SK-N-SH treated with all-trans-retinoic acid at 6 μM for 48 hours (cell line): ENCODE data around the gene DPP7.

ENCODE experiments used
- ARNTL ChIP-seq: fragments of 450-650 bp; formaldehyde crosslinking; IDR thresholded peaks from 2 replicates; pipeline ENCODE4 v1.5.0; 2020; ENCODE audit warnings: low read depth, mild to moderate bottlenecking, moderate library complexity, borderline replicate concordance
- BACH2 ChIP-seq: fragments of 250-450 bp; sonication (Bioruptor Pico); IDR thresholded peaks from 2 replicates; pipeline ENCODE4 v1.9.0; 2021; ENCODE audit warnings: mild to moderate bottlenecking, borderline replicate concordance
- ISL1 ChIP-seq: fragments of 250-450 bp; sonication (Bioruptor Pico); IDR thresholded peaks from 2 replicates; pipeline ENCODE4 v2.1.2; 2022; ENCODE audit warnings: mild to moderate bottlenecking, moderate library complexity
- SNAI2 ChIP-seq: fragments of 250-450 bp; sonication (Bioruptor Pico); IDR thresholded peaks from 2 replicates; pipeline ENCODE4 v1.5.0; 2020; ENCODE audit warnings: mild to moderate bottlenecking, moderate library complexity
- TCF4 ChIP-seq: fragments of 250-450 bp; sonication (Bioruptor Pico); IDR thresholded peaks from 2 replicates; pipeline ENCODE4 v1.8.0; 2021; ENCODE audit warnings: mild to moderate bottlenecking, moderate library complexity, borderline replicate concordance
- TOX ChIP-seq: fragments of 250-450 bp; sonication (Bioruptor Pico); IDR thresholded peaks from 2 replicates; pipeline ENCODE4 v1.8.0; 2021; ENCODE audit warnings: mild to moderate bottlenecking, moderate library complexity, borderline replicate concordance
- ZC3H10 ChIP-seq: fragments of 250-450 bp; sonication (Bioruptor Pico); IDR thresholded peaks from 2 replicates; pipeline ENCODE4 v1.5.1; 2021; ENCODE audit warnings: mild to moderate bottlenecking, moderate library complexity
- ZFP30 ChIP-seq: fragments of 450-650 bp; formaldehyde crosslinking; IDR thresholded peaks from 2 replicates; pipeline ENCODE4 v1.5.0; 2022; ENCODE audit warnings: mild to moderate bottlenecking, moderate library complexity
- ZNF8 ChIP-seq: fragments of 450-650 bp; formaldehyde crosslinking; IDR thresholded peaks from 2 replicates; pipeline ENCODE4 v1.5.0; 2020; ENCODE audit warnings: mild to moderate bottlenecking, moderate library complexity
- TF ChIP-seq, protein P1 (sequence below): fragments of 250-450 bp; sonication (Bioruptor Pico); IDR thresholded peaks from 2 replicates; pipeline ENCODE4 v1.5.1; 2020; ENCODE audit warnings: low read depth, mild to moderate bottlenecking, moderate library complexity
- TF ChIP-seq, protein P2 (sequence below): fragments of 250-450 bp; sonication (Bioruptor Pico); IDR thresholded peaks from 2 replicates; pipeline ENCODE4 v1.5.1; 2021; ENCODE audit warnings: mild to moderate bottlenecking, moderate library complexity

DNA sequence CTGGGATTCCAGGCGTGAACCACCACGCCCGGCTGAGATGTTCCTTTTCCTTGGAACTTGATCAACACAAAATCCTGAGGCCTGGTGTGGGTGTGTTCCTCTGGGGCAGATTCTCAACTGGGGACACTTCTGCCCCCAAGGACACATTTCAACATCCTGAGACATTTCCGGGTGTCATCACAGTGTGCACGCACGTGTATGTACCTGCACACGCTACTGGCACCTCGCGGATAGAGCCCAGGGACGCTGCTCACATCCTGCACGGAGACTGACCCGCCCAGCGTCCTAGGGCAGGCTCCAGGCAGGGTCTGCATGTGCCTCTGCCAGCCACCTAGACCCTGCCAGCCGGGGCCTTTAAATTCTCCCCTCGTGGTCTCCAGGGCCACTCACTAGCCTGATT is 52.1 kb downstream of the DPP7 start:
- TF ChIP-seq ZFP30 (CRISPR knock-in tag) (no peak), TOX (CRISPR knock-in tag) (no peak), ISL1 (CRISPR knock-in tag) (no peak), BACH2 (no peak), ARNTL (CRISPR knock-in tag) (no peak), ZNF8 (no peak), ZC3H10 (CRISPR knock-in tag) (no peak), TCF4 (CRISPR knock-in tag) (no peak), SNAI2 (CRISPR knock-in tag) (no peak)
- TF ChIP-seq, protein P1, sequence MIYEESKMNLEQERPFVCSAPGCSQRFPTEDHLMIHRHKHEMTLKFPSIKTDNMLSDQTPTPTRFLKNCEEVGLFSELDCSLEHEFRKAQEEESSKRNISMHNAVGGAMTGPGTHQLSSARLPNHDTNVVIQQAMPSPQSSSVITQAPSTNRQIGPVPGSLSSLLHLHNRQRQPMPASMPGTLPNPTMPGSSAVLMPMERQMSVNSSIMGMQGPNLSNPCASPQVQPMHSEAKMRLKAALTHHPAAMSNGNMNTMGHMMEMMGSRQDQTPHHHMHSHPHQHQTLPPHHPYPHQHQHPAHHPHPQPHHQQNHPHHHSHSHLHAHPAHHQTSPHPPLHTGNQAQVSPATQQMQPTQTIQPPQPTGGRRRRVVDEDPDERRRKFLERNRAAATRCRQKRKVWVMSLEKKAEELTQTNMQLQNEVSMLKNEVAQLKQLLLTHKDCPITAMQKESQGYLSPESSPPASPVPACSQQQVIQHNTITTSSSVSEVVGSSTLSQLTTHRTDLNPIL: no peak
- TF ChIP-seq, protein P2, sequence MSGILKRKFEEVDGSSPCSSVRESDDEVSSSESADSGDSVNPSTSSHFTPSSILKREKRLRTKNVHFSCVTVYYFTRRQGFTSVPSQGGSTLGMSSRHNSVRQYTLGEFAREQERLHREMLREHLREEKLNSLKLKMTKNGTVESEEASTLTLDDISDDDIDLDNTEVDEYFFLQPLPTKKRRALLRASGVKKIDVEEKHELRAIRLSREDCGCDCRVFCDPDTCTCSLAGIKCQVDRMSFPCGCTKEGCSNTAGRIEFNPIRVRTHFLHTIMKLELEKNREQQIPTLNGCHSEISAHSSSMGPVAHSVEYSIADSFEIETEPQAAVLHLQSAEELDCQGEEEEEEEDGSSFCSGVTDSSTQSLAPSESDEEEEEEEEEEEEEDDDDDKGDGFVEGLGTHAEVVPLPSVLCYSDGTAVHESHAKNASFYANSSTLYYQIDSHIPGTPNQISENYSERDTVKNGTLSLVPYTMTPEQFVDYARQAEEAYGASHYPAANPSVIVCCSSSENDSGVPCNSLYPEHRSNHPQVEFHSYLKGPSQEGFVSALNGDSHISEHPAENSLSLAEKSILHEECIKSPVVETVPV (CRISPR knock-in tag): no peak
